H7 (cell line): ENCODE results near the gene TAGLN. TPM values are rescaled to one million over a fixed set of nuclear protein-coding genes. Genes with fewer than 3 reads are reported as not detected.
"Not testable (repeated sequence)": the region's sequence is repeated elsewhere in the genome, so short reads cannot be mapped to it uniquely, and the experiment has no call there.

Experiments used
- DNase-seq: peaks from one replicate; pipeline ENCODE4 v3.0.0; 2012
- H3K27me3 ChIP-seq: 2 replicates; pipeline ENCODE4 v1.6.0; 2011; ENCODE audit warnings: mild to moderate bottlenecking, low read length; ENCODE audit not compliant: control insufficient read depth, insufficient read depth
- H3K36me3 ChIP-seq: replicated peaks from 2 replicates; pipeline ENCODE4 v1.5.1; 2011; ENCODE audit warnings: low read length; ENCODE audit not compliant: control insufficient read depth, insufficient read depth
- H3K4me3 ChIP-seq: 2 replicates; pipeline ENCODE4 v1.5.1; 2011; ENCODE audit warnings: low read depth, mild to moderate bottlenecking, control low read depth, low read length, moderate library complexity; ENCODE audit not compliant: insufficient read depth
- total RNA-seq: library from RNA; depleted of rRNA; stranded (reverse); fragments of >200 nt; shearing (Covaris generic); gene quantifications from 2 replicates; pipeline ENCODE4 v1.2.3, GENCODE V29; 2014

Gene TAGLN
- total RNA-seq, 1 experiment from 2014 or later: 343 TPM

- H3K27me3 ChIP-seq, H3K4me3 ChIP-seq, DNase-seq: not testable (repeated sequence)
- peaks cover 10% of the 10 kb centered on the region for H3K36me3 ChIP-seq
Measured at GRCh38 chr11:117208710-117209109, 9.5 kb downstream of the TAGLN start.

GRCh38 chr11:117209351-117210125 lies 10.4 kb downstream of the TAGLN start:
- H3K36me3 ChIP-seq, H3K27me3 ChIP-seq, H3K4me3 ChIP-seq, DNase-seq: not testable (repeated sequence)

- H3K4me3 ChIP-seq: no peak overlapping the region
- H3K27me3 ChIP-seq: no peaks in the 10 kb centered on the region
- peaks cover 1% of the 10 kb centered on the region for H3K36me3 ChIP-seq
- DNase-seq: no peak
Measured at GRCh38 chr11:117210620-117211019, 11.4 kb downstream of the TAGLN start.

GRCh38 chr11:117212697-117213355 lies 13.7 kb downstream of the TAGLN start:
- no peak for DNase-seq
- H3K27me3 ChIP-seq: no peaks in the 10 kb centered on the region

GRCh38 chr11:117214404-117215110 lies 15.4 kb downstream of the TAGLN start:
- H3K4me3 ChIP-seq: no peak overlapping the region
- no peaks in the 10 kb centered on the region for H3K27me3 ChIP-seq
- no peak for DNase-seq

More at GRCh38 chr11:117212697-117213355, 13.7 kb downstream of the TAGLN start:
- Histone ChIP-seq H3K36me3 (peaks cover 6% of the 10 kb centered on the region), H3K4me3 (no peak overlapping the region)

GRCh38 chr11:117217141-117218084 lies 18.2 kb downstream of the TAGLN start:
- Histone ChIP-seq H3K27me3 (no peaks in the 10 kb centered on the region), H3K36me3 (peaks cover 13% of the 10 kb centered on the region), H3K4me3 (no peak overlapping the region)
- no peak for DNase-seq

More at GRCh38 chr11:117214404-117215110, 15.4 kb downstream of the TAGLN start:
- H3K36me3 ChIP-seq: peaks cover 13% of the 10 kb centered on the region

GRCh38 chr11:117218133-117218915 lies 19.2 kb downstream of the TAGLN start:
- Histone ChIP-seq H3K4me3 (no peak overlapping the region), H3K36me3 (peaks cover 13% of the 10 kb centered on the region), H3K27me3 (no peaks in the 10 kb centered on the region)
- DNase-seq: no peak

- peaks cover 16% of the 10 kb centered on the region for H3K36me3 ChIP-seq
- no peak overlapping the region for H3K4me3 ChIP-seq
- H3K27me3 ChIP-seq: no peaks in the 10 kb centered on the region
- no peak for DNase-seq
Measured at GRCh38 chr11:117219001-117219400, 19.8 kb downstream of the TAGLN start.

GRCh38 chr11:117219455-117219854 lies 20.3 kb downstream of the TAGLN start:
- H3K27me3 ChIP-seq: no peaks in the 10 kb centered on the region
- H3K4me3 ChIP-seq: no peak overlapping the region
- no peak for DNase-seq
- H3K36me3 ChIP-seq: peaks cover 17% of the 10 kb centered on the region

- Histone ChIP-seq H3K36me3 (peaks cover 17% of the 10 kb centered on the region), H3K27me3 (no peaks in the 10 kb centered on the region), H3K4me3 (no peak overlapping the region)
- DNase-seq: no peak
Measured at GRCh38 chr11:117219995-117220394, 20.8 kb downstream of the TAGLN start.

GRCh38 chr11:117220568-117220967 lies 21.4 kb downstream of the TAGLN start:
- Histone ChIP-seq H3K4me3 (no peak overlapping the region), H3K27me3 (no peaks in the 10 kb centered on the region), H3K36me3 (peaks cover 17% of the 10 kb centered on the region)
- DNase-seq: no peak

- H3K36me3 ChIP-seq: peaks cover 18% of the 10 kb centered on the region
Measured at GRCh38 chr11:117220999-117221774, 22.0 kb downstream of the TAGLN start.

More at GRCh38 chr11:117220999-117221774, 22.0 kb downstream of the TAGLN start:
- no peak overlapping the region for H3K4me3 ChIP-seq
- DNase-seq: no peak
- no peaks in the 10 kb centered on the region for H3K27me3 ChIP-seq
